HS-5 (cell line): ENCODE measurements around the gene GATA6.

Experiments used
- DNase-seq: peaks from one replicate; pipeline ENCODE4 v3.0.0-alpha.2; 2012; ENCODE audit warnings: low read depth

GATA6 gene

DNA sequence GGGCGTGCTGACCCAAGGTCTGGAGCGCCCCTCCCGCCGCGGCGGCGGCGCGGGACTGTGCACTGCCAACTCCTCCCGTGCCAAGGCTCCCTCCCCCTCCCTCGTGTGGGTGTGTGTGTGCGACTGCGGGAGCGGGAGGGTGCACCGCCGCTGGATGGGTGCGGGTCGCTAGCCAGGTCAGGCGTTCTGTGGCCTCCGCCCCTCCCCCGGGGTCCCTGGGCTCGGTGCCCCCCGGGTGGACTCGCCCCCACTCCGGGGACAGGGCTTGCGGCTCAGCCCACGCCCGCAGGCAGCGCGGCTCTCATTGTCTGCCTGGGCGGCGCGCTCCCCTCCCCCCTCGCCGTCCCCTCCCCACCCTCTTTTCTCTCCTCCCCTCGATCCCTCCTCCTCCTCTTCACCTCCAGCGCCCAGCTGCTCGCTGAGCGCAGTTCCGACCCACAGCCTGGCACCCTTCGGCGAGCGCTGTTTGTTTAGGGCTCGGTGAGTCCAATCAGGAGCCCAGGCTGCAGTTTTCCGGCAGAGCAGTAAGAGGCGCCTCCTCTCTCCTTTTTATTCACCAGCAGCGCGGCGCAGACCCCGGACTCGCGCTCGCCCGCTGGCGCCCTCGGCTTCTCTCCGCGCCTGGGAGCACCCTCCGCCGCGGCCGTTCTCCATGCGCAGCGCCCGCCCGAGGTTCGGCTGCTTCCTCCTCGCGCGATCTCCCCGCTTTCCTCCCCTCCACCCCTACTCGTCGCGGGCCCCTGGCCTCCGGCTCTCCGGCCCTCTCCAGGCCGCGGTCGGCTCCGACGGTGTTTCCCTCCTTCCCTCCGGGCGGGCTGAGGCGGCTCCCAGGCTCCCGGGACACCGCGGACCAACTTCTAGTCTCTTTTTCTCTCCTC is at the start of gene GATA6:
TSS of gene GATA6 (plus strand) at position 579 of the 878 bp plus-strand sequence. CDS start 1,556 bp downstream, outside the sequence.
- DNase-seq: peak; percentile 59

DNA sequence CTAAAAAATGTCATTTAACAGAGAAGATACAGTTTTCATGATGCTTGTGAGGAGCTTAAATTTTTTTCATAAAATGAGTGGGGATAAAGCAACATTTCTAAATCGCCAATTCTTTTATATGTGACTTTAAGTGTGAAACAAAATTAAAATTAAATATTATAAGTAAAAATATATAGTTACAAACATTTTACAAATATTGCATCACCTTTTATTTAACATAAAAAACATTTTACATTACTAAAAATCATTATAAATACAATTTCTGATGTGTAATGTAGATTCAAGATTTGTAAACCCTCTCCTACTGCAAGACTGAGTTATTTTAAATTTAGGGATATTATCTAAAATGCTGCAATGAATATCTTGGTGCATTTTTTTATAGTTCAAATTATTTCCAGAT is 44.4 kb upstream of the GATA6 start:
- DNase-seq: no peak

DNA sequence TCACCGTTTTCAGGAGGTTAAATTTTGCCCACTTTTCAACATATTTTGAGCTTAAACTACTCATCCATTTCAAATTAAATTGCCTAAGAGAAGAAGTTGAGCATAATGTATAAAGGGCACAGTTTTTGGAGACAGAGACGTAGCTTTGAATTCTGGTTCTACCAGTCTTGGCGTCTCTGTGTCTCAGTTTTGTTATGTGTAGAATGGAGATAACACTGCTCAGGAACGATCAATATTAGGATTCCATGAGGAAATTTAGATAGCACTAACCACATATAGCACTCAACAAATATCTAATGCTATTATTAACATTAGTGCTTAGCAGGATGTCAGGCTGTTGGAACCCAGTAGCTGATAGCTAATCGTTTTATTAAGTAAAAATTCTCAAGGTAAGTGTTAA is 40.4 kb upstream of the GATA6 start:
- no peak for DNase-seq

DNA sequence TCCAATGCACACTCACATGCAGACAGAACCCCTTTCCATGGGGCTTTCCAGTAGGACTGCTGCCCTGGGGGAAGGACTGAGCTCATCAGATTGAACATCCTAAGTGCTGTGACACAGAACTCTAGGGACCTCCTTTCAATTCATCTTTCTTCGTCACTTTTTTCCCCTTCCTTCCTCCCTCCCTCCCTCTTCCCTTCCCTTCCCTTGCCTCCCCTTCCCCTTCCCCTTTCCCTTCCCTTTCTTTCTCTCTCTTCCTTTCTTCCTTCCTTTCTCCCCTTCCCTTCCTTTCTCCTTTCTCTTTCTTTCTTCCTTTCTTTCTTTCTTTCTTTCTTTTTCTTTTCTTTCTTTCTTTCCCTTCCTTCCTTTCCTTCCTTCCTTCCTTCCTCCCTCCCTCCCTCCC is 39.6 kb upstream of the GATA6 start:
- DNase-seq: no peak

DNA sequence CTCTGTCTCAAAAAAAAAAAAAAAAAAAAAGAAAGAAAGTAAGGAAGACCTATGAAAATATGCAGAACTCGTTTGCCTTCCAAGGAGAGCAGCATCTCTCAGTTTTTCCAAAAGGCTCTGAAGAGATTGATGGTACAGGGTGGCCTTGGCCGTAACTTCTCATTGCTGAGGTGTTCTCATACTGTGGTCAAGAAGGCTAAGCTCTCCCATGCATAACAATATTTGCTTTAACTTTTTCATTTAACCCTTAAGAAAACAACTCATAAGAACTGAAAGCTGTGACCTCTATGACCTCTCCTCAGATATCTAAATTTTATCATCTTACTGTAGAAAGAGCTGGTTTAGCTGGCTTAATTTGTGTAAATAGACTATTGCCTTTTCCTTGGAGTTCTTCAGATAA is 37.1 kb upstream of the GATA6 start:
- no peak for DNase-seq

- DNase-seq: no peak
Observed at GRCh38 chr18:22132763-22133162, 36.6 kb upstream of the GATA6 start.

GRCh38 chr18:22136395-22136794 is 33.0 kb upstream of the GATA6 start:
- DNase-seq: no peak

GRCh38 chr18:22141211-22141610 is 28.2 kb upstream of the GATA6 start:
- no peak for DNase-seq

GRCh38 chr18:22143347-22144340 is 25.7 kb upstream of the GATA6 start:
- DNase-seq: no peak

- DNase-seq: no peak
Observed at GRCh38 chr18:22145160-22145559, 24.2 kb upstream of the GATA6 start.

GRCh38 chr18:22149710-22150109 is 19.7 kb upstream of the GATA6 start:
- DNase-seq: no peak

GRCh38 chr18:22152093-22152492 is 17.3 kb upstream of the GATA6 start:
- no peak for DNase-seq

DNA sequence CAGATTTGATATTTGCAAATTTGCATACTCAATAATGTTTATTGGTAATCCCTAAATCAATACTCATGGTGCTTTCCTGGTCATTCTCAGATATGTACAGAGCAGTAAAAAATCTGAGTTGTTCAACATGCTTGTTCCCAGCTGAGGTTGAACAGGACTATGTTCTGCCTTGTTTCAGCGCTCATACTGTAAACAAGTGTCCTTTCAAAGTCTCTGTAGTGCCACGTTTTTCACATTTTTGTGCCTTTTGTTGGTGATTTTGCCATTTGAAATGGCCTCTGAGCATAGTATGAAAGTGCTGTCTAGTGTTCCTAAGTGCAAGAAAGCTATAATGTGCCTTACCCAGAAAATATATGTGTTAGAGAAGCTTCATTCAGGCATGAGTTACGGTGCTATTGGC is 16.0 kb upstream of the GATA6 start:
- no peak for DNase-seq

DNA sequence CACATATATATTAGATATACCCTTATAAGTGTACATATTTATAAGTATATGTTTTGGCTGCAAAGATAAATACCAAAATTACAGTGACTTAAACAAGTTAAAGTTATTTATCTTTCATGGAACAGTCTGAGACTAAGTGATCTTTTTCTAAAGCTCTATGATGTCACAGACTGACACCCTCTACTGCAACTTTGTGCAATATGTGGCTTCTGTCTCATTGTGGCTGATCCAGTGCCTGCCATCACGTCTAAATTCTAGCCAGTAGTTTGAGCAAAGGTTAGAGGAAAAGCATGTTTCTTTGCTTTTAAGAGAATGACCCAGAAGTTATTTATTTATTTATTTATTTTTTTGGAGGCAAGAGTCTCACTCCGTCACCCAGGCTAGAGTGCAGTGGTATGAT is 13.8 kb upstream of the GATA6 start:
- no peak for DNase-seq

GRCh38 chr18:22159014-22159413 is 10.4 kb upstream of the GATA6 start:
- DNase-seq: no peak

DNA sequence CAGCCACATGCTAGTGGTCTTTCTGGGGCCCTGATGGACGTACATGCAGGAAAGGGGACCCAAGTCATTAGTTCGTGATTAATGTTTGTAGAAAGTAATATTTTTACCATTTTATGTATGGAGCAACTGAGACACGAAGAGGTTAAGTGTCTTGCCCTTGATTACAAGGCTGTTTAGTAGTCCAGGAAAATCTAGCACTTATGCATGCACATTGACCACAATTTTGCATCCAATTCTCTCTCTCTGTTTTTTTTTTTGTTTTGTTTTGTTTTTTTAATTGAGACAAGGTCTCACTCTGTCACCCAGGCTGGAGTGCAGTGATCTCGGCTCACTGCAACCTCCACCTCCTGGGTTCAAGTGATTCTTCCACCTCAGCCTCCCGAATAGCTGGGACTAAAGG is 8.3 kb upstream of the GATA6 start:
- DNase-seq: no peak

DNA sequence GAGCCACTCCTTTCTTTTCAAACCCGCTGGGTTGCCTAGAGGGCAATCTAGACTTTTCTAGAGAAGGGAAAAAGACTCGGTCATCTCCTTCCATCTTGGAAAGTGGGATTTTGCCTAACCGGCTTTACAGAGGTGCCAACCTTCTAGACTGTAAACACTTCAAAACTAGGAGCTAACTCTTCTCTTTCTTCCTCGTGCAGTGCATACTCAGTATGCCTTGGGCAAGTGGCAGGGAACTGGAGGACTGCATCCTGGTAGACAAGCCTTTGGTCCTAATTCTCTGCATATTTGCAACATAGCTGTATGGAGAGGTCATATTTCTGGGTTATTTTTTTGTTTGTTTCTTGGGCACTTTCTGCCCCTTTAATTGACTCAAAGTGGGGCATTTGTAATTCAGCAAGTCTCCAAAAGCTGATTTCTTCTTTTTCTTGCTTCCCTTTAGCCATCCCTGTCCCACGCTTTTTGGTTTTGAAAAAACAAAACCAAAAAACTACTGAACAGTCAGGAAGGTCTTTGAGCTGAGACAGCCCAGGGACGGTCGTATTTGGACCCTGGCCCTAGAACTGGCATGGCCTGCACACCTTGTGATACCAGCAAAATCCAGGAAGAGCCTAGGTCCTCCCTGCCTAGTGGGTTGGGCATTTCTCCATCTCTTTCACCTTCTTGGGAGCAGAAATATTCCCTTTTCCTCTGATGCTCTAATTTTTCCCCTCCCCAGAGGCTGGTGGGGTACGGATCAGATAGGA is 5.8 kb upstream of the GATA6 start:
- no peak for DNase-seq

DNA sequence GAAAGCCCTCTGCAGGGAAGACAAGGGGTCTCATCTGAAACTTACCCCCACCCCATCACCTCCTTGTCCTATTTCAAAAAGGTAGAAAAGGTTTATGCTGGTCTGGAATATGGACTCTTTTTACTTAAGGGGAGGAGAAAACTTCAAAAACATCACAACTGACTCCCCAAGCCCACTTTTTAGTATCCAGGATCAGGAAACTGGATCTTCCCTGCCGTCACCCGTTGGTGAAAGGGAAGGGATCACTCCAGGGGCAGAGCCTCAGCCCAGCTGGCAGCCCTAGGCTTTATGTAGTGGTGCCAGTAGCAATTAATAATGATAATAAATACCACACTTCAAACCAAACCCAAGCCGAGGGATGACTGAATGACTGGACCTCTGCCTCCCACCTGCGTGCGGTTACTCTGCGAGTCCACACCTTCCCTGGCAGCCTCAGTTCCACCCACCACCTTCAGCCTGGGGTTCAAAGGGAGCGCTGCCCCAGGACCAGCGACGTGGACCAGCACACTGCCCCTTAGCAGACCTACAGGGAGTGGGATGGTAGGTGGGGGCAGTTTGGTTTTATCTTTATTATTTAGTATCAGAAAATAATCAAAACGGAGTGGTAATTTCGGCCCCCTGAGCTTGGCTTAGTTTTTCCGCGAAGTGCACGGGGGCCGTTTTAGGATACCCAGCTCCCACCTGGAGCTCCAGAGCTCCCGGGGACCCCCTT is 4.9 kb upstream of the GATA6 start:
- no peak for DNase-seq

- DNase-seq: no peak
Observed at GRCh38 chr18:22165049-22165602, 4.3 kb upstream of the GATA6 start.

- no peak for DNase-seq
Observed at GRCh38 chr18:22165603-22166068, 3.8 kb upstream of the GATA6 start.
